Type B pancreatic cell (in vitro differentiated cells): ENCODE measurements around the gene NEDD9. TPM values are rescaled to one million over a fixed set of nuclear protein-coding genes. Genes with fewer than 3 reads are reported as not detected.

ENCODE experiments used
- DNase-seq: peaks from one replicate; pipeline ENCODE4 v3.0.0; 2021; ENCODE audit warnings: mixed read lengths; ENCODE audit not compliant: unreplicated experiment; ENCODE audit errors: extremely low spot score
- H3K27ac Mint-ChIP-seq: 2 replicates; pipeline ENCODE4 v1.8.0; 2021; ENCODE audit warnings: mild to moderate bottlenecking, mixed read lengths
- H3K27me3 Mint-ChIP-seq: 2 replicates; pipeline ENCODE4 v1.8.0; 2021; ENCODE audit warnings: mixed read lengths
- H3K36me3 Mint-ChIP-seq: 2 replicates; pipeline ENCODE4 v1.8.0; 2021; ENCODE audit warnings: mixed read lengths
- H3K4me1 Mint-ChIP-seq: one replicate; pipeline ENCODE4 v1.8.0; 2021; ENCODE audit warnings: mixed read lengths; ENCODE audit not compliant: unreplicated experiment
- H3K4me3 Mint-ChIP-seq: 2 replicates; pipeline ENCODE4 v1.8.0; 2021; ENCODE audit warnings: mild to moderate bottlenecking, mixed read lengths
- H3K9me3 Mint-ChIP-seq: 2 replicates; pipeline ENCODE4 v1.8.0; 2021; ENCODE audit warnings: mixed read lengths
- CTCF ChIP-seq: fragments of 200-600 bp; sonication (generic); conservative IDR thresholded peaks from 2 replicates; pipeline ENCODE4 v1.5.0; 2021; ENCODE audit warnings: antibody characterized with exemption, mild to moderate bottlenecking
- total RNA-seq: library from RNA; stranded (reverse); gene quantifications from 2 replicates; pipeline ENCODE4 v1.2.1, GENCODE V29; 2021; ENCODE audit warnings: low replicate concordance

The NEDD9 gene
- total RNA-seq, 1 donor from 2014 or later = 21.3 TPM

- H3K4me3 Mint-ChIP-seq = peak overlapping the region; percentile 9
- peaks cover 50% of the 10 kb centered on the region for H3K36me3 Mint-ChIP-seq
- no peaks in the 10 kb centered on the region for H3K27me3 Mint-ChIP-seq
- no peaks in the 10 kb centered on the region for H3K9me3 Mint-ChIP-seq
- no peak for DNase-seq
- H3K4me1 Mint-ChIP-seq = peaks cover 3% of the 10 kb centered on the region
- peak overlapping the region; percentile 22 for H3K27ac Mint-ChIP-seq
- TF ChIP-seq CTCF = no peak
Observed at GRCh38 chr6:11188161-11188915, 44.1 kb downstream of the NEDD9 start.

- peak; percentile 20 for DNase-seq
- Mint-ChIP-seq H3K27me3 (no peaks in the 10 kb centered on the region), H3K4me1 (peaks cover 3% of the 10 kb centered on the region), H3K4me3 (no peak overlapping the region), H3K9me3 (no peaks in the 10 kb centered on the region), H3K27ac (no peak overlapping the region), H3K36me3 (peaks cover 50% of the 10 kb centered on the region)
- no peak for TF ChIP-seq CTCF
Observed at GRCh38 chr6:11187301-11187700, 45.2 kb downstream of the NEDD9 start.

- H3K27ac Mint-ChIP-seq = no peak overlapping the region
- no peak overlapping the region for H3K4me3 Mint-ChIP-seq
- H3K27me3 Mint-ChIP-seq = no peaks in the 10 kb centered on the region
- H3K4me1 Mint-ChIP-seq = no peaks in the 10 kb centered on the region
- H3K36me3 Mint-ChIP-seq = peaks cover 38% of the 10 kb centered on the region
- DNase-seq = peak; percentile 24
- TF ChIP-seq CTCF = no peak
- no peaks in the 10 kb centered on the region for H3K9me3 Mint-ChIP-seq
Observed at GRCh38 chr6:11185204-11185842, 47.1 kb downstream of the NEDD9 start.

- Mint-ChIP-seq H3K9me3 (no peaks in the 10 kb centered on the region), H3K4me3 (no peak overlapping the region), H3K27ac (no peak overlapping the region), H3K36me3 (peaks cover 35% of the 10 kb centered on the region), H3K27me3 (no peaks in the 10 kb centered on the region), H3K4me1 (peaks cover 5% of the 10 kb centered on the region)
- DNase-seq = no peak
- no peak for TF ChIP-seq CTCF
Observed at GRCh38 chr6:11183761-11184362, 48.6 kb downstream of the NEDD9 start.

GRCh38 chr6:11181478-11182136 lies 50.9 kb downstream of the NEDD9 start:
- Mint-ChIP-seq H3K36me3 (peaks cover 19% of the 10 kb centered on the region), H3K4me1 (peaks cover 5% of the 10 kb centered on the region)

More at GRCh38 chr6:11181478-11182136, 50.9 kb downstream of the NEDD9 start:
- no peaks in the 10 kb centered on the region for H3K9me3 Mint-ChIP-seq
- DNase-seq = no peak
- H3K27me3 Mint-ChIP-seq = no peaks in the 10 kb centered on the region
- no peak for TF ChIP-seq CTCF
- H3K27ac Mint-ChIP-seq = no peak overlapping the region
- no peak overlapping the region for H3K4me3 Mint-ChIP-seq
